ENCODE results near the gene ZNF667. TPM values are rescaled to one million over a fixed set of nuclear protein-coding genes. Genes with fewer than 3 reads are reported as not detected.

The ZNF667 gene
- total RNA-seq, result 12.5 TPM

- DNase-seq (ENCODE audit: low spot score), result peak; percentile 43
These were observed at the start of gene ZNF667 for GRCh38 chr19:56476651-56477428. TSS of gene ZNF667 (minus strand) at chr19:56477345. CDS start at chr19:56462370, 14,975 bp downstream.

GRCh38 chr19:56525214-56525860 lies 48.2 kb upstream of the ZNF667 start:
- DNase-seq (ENCODE audit: low spot score), result no peak

- peak; percentile 42 for DNase-seq (ENCODE audit: low spot score)
These were observed 31.2 kb upstream of the ZNF667 start for GRCh38 chr19:56508290-56508778.

- peak; percentile 98 for DNase-seq (ENCODE audit: low spot score)
These were observed 30.5 kb upstream of the ZNF667 start, which contains the start of gene ZNF471 for GRCh38 chr19:56507446-56508289. TSS of gene ZNF471 (plus strand) at chr19:56507855. CDS start at chr19:56511572, 3,717 bp downstream.

GRCh38 chr19:56504581-56504980 lies 27.4 kb upstream of the ZNF667 start:
- no peak for DNase-seq (ENCODE audit: low spot score)

GRCh38 chr19:56491399-56491798 lies 14.3 kb upstream of the ZNF667 start:
- DNase-seq (ENCODE audit: low spot score), result no peak

GRCh38 chr19:56477429-56478338 lies 539 bp upstream of the ZNF667 start:
- DNase-seq (ENCODE audit: low spot score), result peak; percentile 92

GRCh38 chr19:56476093-56476492 lies 1.1 kb downstream of the ZNF667 start:
- DNase-seq (ENCODE audit: low spot score), result no peak

GRCh38 chr19:56474308-56474707 lies 2.8 kb downstream of the ZNF667 start:
- DNase-seq (ENCODE audit: low spot score), result no peak

- no peak for DNase-seq (ENCODE audit: low spot score)
These were observed 35.8 kb downstream of the ZNF667 start for GRCh38 chr19:56441206-56441792.

- DNase-seq (ENCODE audit: low spot score), result no peak
These were observed 53.2 kb downstream of the ZNF667 start for GRCh38 chr19:56423985-56424353.

- no peak for DNase-seq (ENCODE audit: low spot score)
These were observed 53.7 kb downstream of the ZNF667 start for GRCh38 chr19:56423276-56423984.

- DNase-seq (ENCODE audit: low spot score), result no peak
These were observed 72.1 kb downstream of the ZNF667 start for GRCh38 chr19:56405062-56405461.

- DNase-seq (ENCODE audit: low spot score), result no peak
These were observed 72.5 kb downstream of the ZNF667 start for GRCh38 chr19:56404705-56405056.

GRCh38 chr19:56403764-56404704 lies 73.1 kb downstream of the ZNF667 start, which contains the start of gene ZNF583:
TSS of gene ZNF583 (plus strand) at chr19:56404332. CDS start at chr19:56407115, 2,783 bp downstream.
- peak; percentile 96 for DNase-seq (ENCODE audit: low spot score)

GRCh38 chr19:56403261-56403660 lies 73.9 kb downstream of the ZNF667 start:
- DNase-seq (ENCODE audit: low spot score), result no peak

- no peak for DNase-seq (ENCODE audit: low spot score)
These were observed 76.7 kb downstream of the ZNF667 start for GRCh38 chr19:56400485-56400884.

GRCh38 chr19:56398809-56399208 lies 78.3 kb downstream of the ZNF667 start:
- DNase-seq (ENCODE audit: low spot score), result no peak

Measured in ureter (tissue), 1 donor.